ENCODE data around the gene TMEM59L.

The TMEM59L gene

DNA sequence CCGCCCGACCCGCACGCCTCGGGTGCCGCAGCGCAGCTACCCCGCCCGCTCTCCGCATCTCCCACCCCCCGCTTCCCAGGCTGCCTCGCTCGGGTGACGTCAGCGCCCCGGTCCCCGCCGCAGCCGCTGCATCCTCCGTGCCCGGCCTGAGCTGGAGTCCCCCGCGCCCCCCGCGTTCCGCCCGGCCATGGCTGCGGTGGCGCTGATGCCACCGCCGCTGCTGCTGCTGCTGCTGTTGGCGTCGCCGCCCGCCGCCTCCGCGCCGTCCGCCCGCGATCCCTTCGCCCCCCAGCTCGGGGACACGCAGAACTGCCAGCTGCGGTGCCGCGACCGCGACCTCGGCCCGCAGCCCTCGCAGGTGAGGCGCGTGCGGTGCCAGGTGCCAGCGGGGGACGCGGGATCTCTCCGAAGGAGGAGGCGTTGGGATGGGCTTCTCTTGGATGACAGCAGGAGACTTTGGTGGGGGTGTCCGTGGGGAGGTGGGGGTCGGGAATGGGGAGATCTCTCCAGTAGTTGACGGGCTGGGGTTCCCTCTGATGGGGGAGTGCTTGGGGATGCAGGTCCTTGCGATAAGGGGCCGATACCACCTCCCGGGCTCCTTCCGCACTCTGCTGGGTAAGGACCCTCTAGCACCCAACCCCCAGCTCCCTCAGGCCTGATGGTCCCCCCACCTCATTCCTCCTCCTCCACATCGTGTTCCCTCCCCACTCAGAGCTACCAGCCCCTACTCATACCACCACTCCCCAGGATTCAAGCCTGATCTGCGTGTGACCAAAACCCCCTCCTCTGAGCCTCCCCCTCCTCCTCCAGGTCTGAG, at the start of gene TMEM59L:
TMEM59L (plus strand) TSS at position 99 of the 817 bp plus-strand sequence; CDS start at position 188, 89 bp downstream.
- no peak for DNase-seq (ENCODE audit: low read depth)
- H3K4me3 ChIP-seq (ENCODE audit: low read depth, low read length) = no peak within 1 kb of the TSS
- TF ChIP-seq, protein P1, sequence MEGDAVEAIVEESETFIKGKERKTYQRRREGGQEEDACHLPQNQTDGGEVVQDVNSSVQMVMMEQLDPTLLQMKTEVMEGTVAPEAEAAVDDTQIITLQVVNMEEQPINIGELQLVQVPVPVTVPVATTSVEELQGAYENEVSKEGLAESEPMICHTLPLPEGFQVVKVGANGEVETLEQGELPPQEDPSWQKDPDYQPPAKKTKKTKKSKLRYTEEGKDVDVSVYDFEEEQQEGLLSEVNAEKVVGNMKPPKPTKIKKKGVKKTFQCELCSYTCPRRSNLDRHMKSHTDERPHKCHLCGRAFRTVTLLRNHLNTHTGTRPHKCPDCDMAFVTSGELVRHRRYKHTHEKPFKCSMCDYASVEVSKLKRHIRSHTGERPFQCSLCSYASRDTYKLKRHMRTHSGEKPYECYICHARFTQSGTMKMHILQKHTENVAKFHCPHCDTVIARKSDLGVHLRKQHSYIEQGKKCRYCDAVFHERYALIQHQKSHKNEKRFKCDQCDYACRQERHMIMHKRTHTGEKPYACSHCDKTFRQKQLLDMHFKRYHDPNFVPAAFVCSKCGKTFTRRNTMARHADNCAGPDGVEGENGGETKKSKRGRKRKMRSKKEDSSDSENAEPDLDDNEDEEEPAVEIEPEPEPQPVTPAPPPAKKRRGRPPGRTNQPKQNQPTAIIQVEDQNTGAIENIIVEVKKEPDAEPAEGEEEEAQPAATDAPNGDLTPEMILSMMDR (IDR thresholded peaks at IDR 0.05; ENCODE audit: insufficient read depth, low read depth, low read length, missing control alignments) = no peak

DNA sequence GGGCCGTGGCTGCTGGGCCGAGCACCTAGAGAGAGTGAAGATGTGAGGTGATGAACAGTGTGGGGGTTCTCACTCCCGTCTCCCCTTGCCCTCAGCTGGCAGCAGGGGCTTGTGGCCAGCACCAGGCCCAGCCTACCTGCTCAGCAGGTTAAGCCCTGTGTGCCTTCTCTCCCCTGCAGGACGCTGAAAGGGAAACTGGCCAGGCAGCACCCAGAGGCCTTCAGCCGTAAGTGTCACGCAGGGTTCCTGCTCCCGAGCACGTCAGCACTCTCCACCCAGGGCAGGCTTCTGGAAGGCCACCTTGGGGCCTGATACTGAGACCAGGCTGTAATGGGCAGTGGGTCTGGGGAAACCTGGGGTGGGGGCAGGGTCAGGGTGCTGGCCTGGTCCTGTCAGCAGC, 45.7 kb upstream of the TMEM59L start:
- H3K4me3 ChIP-seq (ENCODE audit: low read depth, low read length) = no peak overlapping the region
- TF ChIP-seq, protein P1 (IDR thresholded peaks at IDR 0.05; ENCODE audit: insufficient read depth, low read depth, low read length, missing control alignments) = no peak
- no peak for DNase-seq (ENCODE audit: low read depth)

DNA sequence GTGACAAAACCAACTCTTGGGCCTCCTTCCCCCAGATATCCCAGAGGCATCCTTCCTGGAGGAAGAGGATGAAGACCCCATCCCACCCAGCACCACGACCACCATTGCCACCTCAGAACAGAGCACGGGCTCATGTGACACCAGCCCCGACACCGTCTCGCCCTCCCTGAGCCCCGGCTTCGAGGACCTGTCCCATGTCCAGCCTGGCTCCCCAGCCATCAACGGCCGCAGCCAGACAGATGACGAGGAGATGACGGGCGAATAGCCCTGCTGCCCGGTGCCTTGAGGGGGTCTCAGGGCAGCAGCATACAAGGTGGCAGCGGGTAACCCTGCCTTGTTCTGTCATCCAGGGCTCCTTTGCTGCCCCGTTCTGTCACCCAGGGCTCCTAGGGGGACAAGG, 44.3 kb upstream of the TMEM59L start:
- TF ChIP-seq, protein P1 (IDR thresholded peaks at IDR 0.05; ENCODE audit: insufficient read depth, low read depth, low read length, missing control alignments) = no peak
- H3K4me3 ChIP-seq (ENCODE audit: low read depth, low read length) = no peak overlapping the region
- no peak for DNase-seq (ENCODE audit: low read depth)

DNA sequence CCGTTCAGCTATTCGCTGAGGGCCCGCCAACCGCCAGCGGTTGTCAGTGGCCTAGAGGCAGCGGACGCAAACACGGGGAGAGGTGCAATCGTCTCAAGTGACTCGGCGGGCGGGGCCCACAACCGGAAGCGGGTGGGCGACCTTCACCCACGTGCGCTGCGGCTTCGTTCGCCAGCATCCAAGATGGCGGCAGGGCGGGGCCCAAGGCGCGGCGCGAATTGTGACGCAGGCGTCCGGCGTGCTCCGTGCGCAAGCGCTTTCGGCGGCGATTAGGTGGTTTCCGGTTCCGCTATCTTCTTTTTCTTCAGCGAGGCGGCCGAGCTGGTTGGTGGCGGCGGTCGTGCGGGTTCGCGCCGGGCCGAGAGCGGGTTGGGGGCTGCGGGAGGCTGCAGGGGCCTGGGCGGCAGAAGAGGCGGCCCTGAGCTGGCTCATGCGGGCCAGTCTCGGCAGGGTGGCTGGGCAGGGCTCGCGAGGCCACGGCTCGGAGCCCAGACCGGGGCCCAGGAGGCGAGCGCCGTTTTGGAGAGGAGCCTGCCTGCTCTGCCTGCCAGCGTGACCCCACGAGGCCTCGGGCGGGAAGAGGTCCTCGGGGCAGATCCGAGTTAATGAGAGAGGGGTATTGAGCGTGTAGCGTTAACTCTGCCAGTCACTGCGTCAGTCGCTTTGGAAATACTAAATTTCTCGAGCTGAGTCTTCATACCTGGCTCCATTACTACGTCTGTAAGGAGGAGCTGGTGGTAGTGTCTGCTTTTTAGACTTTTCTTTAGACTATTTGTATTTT, 40.9 kb upstream of the TMEM59L start, which contains the start of gene UBA52:
UBA52 (plus strand) TSS at position 294 of the 781 bp plus-strand sequence. CDS start 1,444 bp downstream, outside the sequence.
- H3K4me3 ChIP-seq (ENCODE audit: low read depth, low read length) = peak within 1 kb of the TSS; percentile 100
- TF ChIP-seq, protein P1 (IDR thresholded peaks at IDR 0.05; ENCODE audit: insufficient read depth, low read depth, low read length, missing control alignments) = no peak
- DNase-seq (ENCODE audit: low read depth) = peak; percentile 99

DNA sequence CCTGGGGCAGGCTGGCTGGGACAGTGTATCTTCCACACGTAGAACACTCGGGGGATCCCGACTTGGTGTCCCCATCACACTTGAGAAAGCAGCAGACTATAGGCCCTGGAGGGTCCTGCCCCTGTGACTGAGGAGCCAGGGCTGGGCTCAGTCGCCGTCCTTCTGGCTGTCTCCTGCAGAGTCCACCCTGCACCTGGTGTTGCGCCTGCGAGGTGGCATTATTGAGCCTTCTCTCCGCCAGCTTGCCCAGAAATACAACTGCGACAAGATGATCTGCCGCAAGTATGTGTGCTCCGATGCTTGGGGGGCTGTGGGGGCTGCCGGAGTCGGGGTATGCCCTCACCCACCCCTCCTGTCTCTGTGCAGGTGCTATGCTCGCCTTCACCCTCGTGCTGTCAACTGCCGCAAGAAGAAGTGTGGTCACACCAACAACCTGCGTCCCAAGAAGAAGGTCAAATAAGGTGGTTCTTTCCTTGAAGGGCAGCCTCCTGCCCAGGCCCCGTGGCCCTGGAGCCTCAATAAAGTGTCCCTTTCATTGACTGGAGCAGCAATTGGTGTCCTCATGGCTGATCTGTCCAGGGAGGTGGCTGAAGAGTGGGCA, 37.9 kb upstream of the TMEM59L start:
- TF ChIP-seq, protein P1 (IDR thresholded peaks at IDR 0.05; ENCODE audit: insufficient read depth, low read depth, low read length, missing control alignments) = no peak
- no peak overlapping the region for H3K4me3 ChIP-seq (ENCODE audit: low read depth, low read length)

GRCh38 chr19:18576383-18576782, 36.3 kb upstream of the TMEM59L start:
- TF ChIP-seq, protein P1 (IDR thresholded peaks at IDR 0.05; ENCODE audit: insufficient read depth, low read depth, low read length, missing control alignments) = no peak
- no peak overlapping the region for H3K4me3 ChIP-seq (ENCODE audit: low read depth, low read length)
- peak; percentile 33 for DNase-seq (ENCODE audit: low read depth)

More for the DNA sequence above, 37.9 kb upstream of the TMEM59L start:
- no peak for DNase-seq (ENCODE audit: low read depth)
